ENCODE results near the gene CPNE6. TPM values are rescaled to one million over a fixed set of nuclear protein-coding genes. Genes with fewer than 3 reads are reported as not detected.

CPNE6 gene
- total RNA-seq, 1 experiment from 2014 or later, result not detected

- TF ChIP-seq POLR2AphosphoS5 (IDR thresholded peaks at IDR 0.05; ENCODE audit: low read depth, low read length) (peak; percentile 98), JUND (IDR thresholded peaks at IDR 0.05) (no peak), MAX (IDR thresholded peaks at IDR 0.05) (peak; percentile 76; the same call in 1 of the 2 replicates), EZH2phosphoT487 (IDR thresholded peaks at IDR 0.05; ENCODE audit: borderline replicate concordance) (no peak), SIN3A (IDR thresholded peaks at IDR 0.05; ENCODE audit: low read depth) (peak; percentile 79), ELF1 (IDR thresholded peaks at IDR 0.05; ENCODE audit: borderline replicate concordance, low read depth) (no peak)
Observed at GRCh38 chr14:24093901-24094840, 22.8 kb downstream of the CPNE6 start, which contains the start of gene PCK2 (continued).

DNA sequence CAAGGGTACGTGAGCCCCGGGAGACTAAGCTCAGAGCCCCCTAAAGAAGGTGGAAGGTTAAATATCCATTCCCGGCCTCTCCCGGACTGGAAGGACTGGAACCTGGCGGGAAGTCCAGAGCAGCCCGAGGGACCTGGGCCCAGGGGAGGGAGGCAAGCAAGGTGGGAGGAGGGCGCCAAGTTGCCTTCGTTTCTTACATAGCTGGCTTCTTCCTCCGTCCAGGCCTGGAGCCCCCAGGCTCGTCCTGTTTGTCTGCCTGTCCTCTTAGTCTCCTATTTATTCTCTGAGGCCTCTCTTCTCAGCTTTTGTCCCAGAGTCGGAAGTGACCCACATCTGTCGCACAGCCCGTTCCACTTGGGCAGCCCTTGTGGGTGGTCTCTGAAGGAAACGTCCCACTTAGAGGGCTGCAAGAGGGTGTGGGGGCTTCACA lies 23.5 kb downstream of the CPNE6 start:
- POLR2A ChIA-PET, result interaction anchor here (1.1 to 4.5 kb wide), 5 partner anchors 12 to 66 kb away, joined by 4 to 49 read pairs (median 8); partner anchors contain the start of genes DCAF11, IRF9 and NRL
- Histone ChIP-seq H3K4me2 (ENCODE audit: low read length) (peak overlapping the region; percentile 87), H3K9me3 (ENCODE audit: control insufficient read depth in 1 of 2, insufficient read depth in 1 of 2, low read depth in 1 of 2, low read length in 2 of 2) (no peaks in the 10 kb centered on the region), H3K9ac (ENCODE audit: low read length) (peak overlapping the region; percentile 84), H3K4me1 (ENCODE audit: control insufficient read depth in 1 of 2, insufficient read depth in 2 of 2, low read length in 2 of 2) (peaks cover 15 to 22% of the 10 kb centered on the region in 2 experiments), H2AFZ (ENCODE audit: low read depth, low read length, poor library complexity, severe bottlenecking) (no peak overlapping the region), H3K9me2 (ENCODE audit: insufficient read depth) (no peaks in the 10 kb centered on the region), H3K4me3 (replicated peaks in 1 of 2; ENCODE audit: low read depth in 1 of 2, low read length in 2 of 2) (peak overlapping the region; percentile 94 to 96), H4K20me1 (ENCODE audit: insufficient read depth) (no peaks in the 10 kb centered on the region), H3K27me3 (ENCODE audit: insufficient read depth, low read length) (no peaks in the 10 kb centered on the region), H3K36me3 (ENCODE audit: control insufficient read depth in 1 of 2, insufficient read depth in 2 of 2, low read length in 2 of 2) (no peaks in the 10 kb centered on the region), H3K79me2 (ENCODE audit: insufficient read depth, low read length) (peaks cover 7% of the 10 kb centered on the region; the same call in 1 of the 2 replicates), H3K27ac (ENCODE audit: low read depth, low read length) (peak overlapping the region; percentile 87)
- no peak; the same call in 1 of the 2 replicates for ATAC-seq
- RAD21 ChIA-PET (ENCODE audit: low non-redundant PET in 1 of 2, low total read pairs in 2 of 2, uncharacterized antibody in 2 of 2, unreplicated experiment in 2 of 2), result interaction anchor here in 1 of 2 experiments (0.5 kb wide), 1 partner anchor 173 kb away, joined by 3 read pairs; no protein-coding TSS in a partner anchor
- BruUV-seq (replicated peaks), result no TSS peak
- TF ChIP-seq SIN3A (IDR thresholded peaks at IDR 0.05; ENCODE audit: low read depth) (no peak), ZNF274 (IDR thresholded peaks at IDR 0.05; ENCODE audit: low read depth, low read length) (no peak), RAD21 (IDR thresholded peaks at IDR 0.05; ENCODE audit: low read depth) (no peak)
- CTCF ChIA-PET, result interaction anchor here (6.0 kb wide), 1 partner anchor 14 kb away, joined by 73 read pairs; no protein-coding TSS in a partner anchor
- intact Hi-C loops (cut with micrococcal nuclease), result loop anchor here (1.0 to 10.0 kb wide), 2 partner anchors 19 to 110 kb away; partner anchors contain the start of genes DCAF11, DHRS4L2 and NRL
- no peak for DNase-seq (ENCODE audit: low read depth, low spot score)

Data from HCT116 (cell line).